GM12872 (cell line): ENCODE measurements around the gene FBXO2.

Experiments used
- TF ChIP-seq, protein P1 (sequence below): IDR thresholded peaks from 3 replicates; pipeline ENCODE4 v1.5.1; 2011; ENCODE audit warnings: low read depth, mild to moderate bottlenecking, low read length, moderate library complexity; ENCODE audit not compliant: insufficient read depth

FBXO2 gene, protein sequence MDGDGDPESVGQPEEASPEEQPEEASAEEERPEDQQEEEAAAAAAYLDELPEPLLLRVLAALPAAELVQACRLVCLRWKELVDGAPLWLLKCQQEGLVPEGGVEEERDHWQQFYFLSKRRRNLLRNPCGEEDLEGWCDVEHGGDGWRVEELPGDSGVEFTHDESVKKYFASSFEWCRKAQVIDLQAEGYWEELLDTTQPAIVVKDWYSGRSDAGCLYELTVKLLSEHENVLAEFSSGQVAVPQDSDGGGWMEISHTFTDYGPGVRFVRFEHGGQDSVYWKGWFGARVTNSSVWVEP

DNA sequence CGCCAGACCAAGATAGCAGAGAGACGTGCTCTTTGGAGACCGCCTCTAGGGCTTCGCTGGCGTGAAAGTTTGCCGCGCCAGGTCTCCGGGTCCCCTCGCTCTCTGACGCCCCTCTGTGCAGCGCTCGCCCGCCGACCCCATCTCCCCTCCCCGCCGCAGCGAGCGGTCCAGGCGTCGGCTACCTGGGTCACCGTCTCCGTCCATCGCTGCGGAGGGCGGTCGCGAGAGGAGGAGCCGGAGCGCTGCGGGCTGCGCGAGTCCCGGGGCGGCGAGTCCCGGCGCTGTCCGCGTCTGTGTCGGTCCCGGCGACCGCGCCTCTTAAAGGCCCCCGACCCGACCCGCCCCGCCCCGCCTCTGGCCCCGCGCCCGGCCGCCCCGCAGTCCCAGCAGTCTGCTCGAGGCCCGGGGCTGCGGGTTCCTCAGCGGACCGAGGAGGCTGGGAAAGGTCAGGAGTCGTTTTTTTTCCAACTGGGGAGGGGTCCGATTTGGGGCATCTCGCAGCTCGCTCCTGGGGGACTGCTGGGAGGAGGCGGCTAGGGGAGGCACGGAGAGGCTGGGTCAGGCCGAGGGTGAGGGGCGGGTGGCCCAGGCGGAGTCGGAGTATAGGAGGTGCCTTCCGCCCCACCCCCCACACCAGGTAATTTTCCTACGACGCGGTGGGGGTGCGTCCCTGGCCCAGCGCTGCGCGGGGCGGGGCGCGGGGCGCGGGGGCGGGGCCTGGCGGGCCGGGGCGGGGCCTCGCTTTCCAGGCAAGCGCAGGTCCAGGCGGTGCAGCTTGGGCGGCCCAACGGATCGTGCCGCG is at the start of gene FBXO2, which contains the start of gene FBXO44:
FBXO2 (minus strand) TSS at position 293 of the 802 bp plus-strand sequence; CDS start at position 204, 89 bp downstream.
FBXO44 (plus strand) TSS at position 741 of the 802 bp plus-strand sequence. CDS start 959 bp downstream, outside the sequence.
- TF ChIP-seq, protein P1, sequence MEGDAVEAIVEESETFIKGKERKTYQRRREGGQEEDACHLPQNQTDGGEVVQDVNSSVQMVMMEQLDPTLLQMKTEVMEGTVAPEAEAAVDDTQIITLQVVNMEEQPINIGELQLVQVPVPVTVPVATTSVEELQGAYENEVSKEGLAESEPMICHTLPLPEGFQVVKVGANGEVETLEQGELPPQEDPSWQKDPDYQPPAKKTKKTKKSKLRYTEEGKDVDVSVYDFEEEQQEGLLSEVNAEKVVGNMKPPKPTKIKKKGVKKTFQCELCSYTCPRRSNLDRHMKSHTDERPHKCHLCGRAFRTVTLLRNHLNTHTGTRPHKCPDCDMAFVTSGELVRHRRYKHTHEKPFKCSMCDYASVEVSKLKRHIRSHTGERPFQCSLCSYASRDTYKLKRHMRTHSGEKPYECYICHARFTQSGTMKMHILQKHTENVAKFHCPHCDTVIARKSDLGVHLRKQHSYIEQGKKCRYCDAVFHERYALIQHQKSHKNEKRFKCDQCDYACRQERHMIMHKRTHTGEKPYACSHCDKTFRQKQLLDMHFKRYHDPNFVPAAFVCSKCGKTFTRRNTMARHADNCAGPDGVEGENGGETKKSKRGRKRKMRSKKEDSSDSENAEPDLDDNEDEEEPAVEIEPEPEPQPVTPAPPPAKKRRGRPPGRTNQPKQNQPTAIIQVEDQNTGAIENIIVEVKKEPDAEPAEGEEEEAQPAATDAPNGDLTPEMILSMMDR, result no peak

DNA sequence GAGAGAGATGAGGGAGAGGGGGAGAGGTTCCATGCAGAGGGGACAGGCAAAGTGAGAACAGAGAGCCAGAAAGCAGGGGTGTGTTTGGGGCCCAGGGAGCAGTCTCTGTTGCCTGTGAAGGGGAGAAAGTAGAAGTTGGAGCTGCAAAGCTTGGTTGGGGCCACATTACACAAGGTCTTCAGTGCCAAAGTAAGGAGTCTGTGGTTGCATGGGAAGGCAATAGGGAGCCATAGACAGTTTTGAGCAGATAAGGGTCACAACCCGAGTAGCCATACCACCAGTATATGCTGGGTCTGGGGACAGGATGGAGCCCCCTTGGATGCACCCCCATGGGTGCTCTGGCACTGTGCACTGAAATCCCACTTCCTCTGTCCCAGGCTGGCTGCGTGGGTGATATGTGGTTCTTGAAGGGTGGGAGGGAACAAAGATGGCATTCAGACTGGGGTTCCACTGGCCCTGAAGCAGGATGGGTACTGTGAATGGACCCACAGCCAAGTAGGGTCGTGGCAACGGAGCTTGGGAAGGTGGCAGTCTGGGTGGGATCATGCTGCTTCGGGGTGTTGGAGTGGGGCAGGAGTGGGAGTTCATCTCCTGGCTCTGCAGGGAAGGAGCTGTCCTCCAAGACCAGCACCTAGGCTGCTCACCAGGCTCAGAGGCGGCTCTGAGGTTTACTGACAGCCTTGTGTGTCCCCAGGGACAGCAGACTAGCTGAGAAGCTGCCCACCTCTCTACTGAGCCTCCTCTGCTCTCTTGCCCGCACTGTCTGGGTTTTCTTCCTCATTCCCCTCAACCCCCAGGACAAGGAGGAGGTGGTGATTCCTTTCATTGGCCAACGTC is 49.3 kb upstream of the FBXO2 start:
- TF ChIP-seq, protein P1, result no peak

DNA sequence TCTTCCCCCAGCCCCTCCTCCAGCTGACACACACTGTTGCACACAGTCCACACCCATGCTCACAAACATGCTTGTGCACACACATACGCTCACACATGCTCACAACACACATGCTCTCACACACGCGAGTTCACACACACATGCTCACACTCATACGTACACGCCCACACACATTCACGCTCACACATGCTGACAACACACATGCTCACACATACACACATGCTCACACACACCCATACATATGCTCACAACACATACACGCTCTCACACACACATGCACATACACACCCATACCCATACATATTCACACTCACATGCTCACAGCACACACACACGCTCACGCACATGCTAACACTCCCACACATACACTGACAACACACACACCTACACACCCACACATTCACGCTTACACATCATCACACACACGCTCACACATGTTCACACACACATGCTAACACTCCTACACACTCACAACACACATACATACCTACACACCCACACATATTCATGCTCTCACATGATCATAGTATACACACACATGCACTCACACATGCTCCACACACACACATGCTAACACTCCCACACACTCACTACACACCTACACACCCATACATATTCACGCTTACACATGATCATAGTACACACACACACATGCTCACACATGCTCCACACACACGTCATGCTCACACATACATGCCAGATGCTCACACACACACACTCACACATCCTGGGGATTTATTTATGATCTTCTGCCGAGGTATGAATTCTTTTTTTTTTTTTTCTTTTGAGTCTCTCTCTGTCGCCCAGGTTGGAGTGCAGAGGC is 48.0 kb upstream of the FBXO2 start:
- TF ChIP-seq, protein P1, result no peak

DNA sequence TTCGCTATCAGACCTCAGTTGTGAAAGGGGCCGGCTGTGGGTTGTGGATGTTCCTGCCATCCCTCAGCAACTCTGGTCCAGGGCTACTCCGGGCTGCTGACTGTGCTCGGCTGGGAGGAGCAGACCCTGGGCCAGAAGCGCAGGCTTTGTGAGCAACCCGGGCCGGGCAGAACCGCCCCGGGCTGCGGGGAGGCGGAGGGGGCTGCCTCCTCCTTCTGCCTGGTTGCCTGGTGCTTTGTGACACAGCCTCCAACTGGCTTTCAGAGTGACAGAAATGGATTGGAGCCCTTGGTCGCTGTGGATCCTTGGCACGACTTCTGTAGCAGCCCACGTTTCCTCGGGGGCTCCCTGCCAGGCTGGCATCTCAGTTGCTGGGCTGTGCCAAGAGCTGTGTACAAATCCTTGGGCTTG is 47.3 kb upstream of the FBXO2 start:
- TF ChIP-seq, protein P1, result no peak

DNA sequence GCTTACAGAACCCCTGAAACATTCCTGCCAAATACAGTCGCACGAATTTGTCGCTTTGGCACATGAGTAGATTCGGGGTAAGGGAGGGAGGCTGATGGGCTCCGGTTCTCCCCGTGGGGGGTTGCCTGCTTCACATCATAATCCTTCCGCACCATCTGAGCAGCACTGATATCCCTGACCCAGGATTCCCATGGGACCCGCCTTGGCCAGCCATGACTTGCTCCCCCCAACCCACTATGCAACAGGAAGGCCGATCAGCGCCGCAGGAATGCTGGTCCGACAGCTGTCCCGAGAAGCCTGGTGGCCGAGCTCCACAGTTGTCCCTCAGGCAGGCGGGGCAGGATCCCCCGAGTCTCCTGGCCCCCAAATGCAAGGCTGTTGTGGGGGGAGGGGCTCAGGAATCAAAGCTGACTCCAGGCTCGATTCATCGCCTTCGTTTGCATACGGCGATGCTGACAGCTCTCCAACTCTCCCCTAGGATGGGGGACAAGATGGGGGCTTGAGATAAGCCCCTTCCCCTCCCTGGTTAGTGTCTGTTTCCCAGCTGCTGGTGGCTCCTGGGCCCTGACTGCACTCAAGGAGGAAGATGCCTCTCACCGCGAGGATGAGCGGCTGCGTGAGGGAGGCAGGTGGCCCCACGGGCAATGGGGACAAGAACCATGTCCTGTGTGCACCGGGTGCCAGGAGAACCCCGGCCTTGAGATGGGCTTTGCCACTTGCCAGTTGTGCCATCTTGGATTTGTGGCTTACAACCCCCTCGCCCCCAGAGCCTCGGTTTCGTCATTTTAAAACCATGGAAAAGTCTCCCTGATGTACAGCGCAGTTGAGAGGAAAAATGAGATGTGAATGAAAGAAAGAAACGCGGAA is 46.6 kb upstream of the FBXO2 start:
- TF ChIP-seq, protein P1, result no peak

DNA sequence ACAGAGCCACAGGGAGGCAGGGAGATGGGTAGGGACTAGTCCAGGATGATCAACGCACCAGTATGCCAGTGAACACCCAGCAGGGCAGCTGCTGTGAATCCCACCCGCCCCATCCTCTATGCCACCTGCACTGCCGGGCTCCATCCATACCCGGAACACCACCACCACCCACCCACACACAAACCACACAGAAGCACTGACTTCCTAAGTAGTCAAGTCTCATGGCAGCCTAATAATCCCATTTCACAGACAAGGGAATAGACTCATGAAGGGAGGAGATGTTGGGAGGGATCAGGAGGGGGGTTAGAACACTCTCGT is 43.6 kb upstream of the FBXO2 start:
- TF ChIP-seq, protein P1, result no peak
